ENCODE measurements around the gene CDK3.

DNA sequence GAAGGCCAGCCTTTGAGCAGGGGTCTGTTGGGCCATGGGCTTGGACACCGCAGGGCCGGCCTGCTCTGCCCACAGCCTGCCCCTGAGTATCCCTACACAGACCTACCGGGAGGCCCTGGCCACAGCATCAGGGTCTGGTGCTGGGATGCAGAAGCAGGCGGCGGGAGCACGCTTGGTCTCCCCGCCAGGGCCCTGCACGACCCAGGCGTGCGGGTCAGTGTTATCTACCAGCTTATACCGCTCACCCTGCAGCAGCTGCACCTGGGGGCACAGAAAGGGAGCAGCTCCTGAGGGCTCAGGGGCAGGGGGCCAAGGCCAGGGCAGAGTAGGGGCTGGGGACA is 17.7 kb downstream of the CDK3 start:
- TF ChIP-seq SPI1 (IDR thresholded peaks at IDR 0.05; ENCODE audit: borderline replicate concordance, low read depth, low read length) (no peak), TCF7L2 (IDR thresholded peaks at IDR 0.05; ENCODE audit: low read depth, low read length) (no peak), SMARCA4 (IDR thresholded peaks at IDR 0.05) (no peak), SP1 (CRISPR knock-in tag; IDR thresholded peaks at IDR 0.05) (no peak), HNRNPH1 (optimal IDR thresholded peaks at IDR 0.05; ENCODE audit: low read depth, low read length) (no peak), EZH2 (IDR thresholded peaks at IDR 0.05; ENCODE audit: borderline replicate concordance, low read depth, low read length) (no peak)
- TF ChIP-seq, protein P1, sequence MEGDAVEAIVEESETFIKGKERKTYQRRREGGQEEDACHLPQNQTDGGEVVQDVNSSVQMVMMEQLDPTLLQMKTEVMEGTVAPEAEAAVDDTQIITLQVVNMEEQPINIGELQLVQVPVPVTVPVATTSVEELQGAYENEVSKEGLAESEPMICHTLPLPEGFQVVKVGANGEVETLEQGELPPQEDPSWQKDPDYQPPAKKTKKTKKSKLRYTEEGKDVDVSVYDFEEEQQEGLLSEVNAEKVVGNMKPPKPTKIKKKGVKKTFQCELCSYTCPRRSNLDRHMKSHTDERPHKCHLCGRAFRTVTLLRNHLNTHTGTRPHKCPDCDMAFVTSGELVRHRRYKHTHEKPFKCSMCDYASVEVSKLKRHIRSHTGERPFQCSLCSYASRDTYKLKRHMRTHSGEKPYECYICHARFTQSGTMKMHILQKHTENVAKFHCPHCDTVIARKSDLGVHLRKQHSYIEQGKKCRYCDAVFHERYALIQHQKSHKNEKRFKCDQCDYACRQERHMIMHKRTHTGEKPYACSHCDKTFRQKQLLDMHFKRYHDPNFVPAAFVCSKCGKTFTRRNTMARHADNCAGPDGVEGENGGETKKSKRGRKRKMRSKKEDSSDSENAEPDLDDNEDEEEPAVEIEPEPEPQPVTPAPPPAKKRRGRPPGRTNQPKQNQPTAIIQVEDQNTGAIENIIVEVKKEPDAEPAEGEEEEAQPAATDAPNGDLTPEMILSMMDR (IDR thresholded peaks at IDR 0.05 in 2 of 3, conservative IDR thresholded peaks at IDR 0.05 in 1 of 3; ENCODE audit: insufficient read depth in 2 of 3, low read depth in 1 of 3, low read length in 3 of 3): no peak

Measured in K562 (cell line).